HCT116 (cell line): ENCODE measurements around the gene GDPD3. TPM values are rescaled to one million over a fixed set of nuclear protein-coding genes. Genes with fewer than 3 reads are reported as not detected.

ENCODE experiments used
- ATAC-seq: fragments of 200-7000 bp; cut with Tn5 transposase; 2 replicates; pipeline ENCODE4 v1.9.1; 2020; ENCODE audit warnings: mild to moderate bottlenecking, moderate library complexity
- BruUV-seq: library from RNA; stranded (reverse); fragments of 400-500 nt; replicated peaks from 2 replicates; lab custom pipeline; 2021; lab: Mats Ljungman, UMichigan
- CTCF ChIA-PET: fragments of 300-600 bp; sonication (Branson Sonifier 250); formaldehyde crosslinking; loops from one replicate; lab custom pipeline; 2021; ENCODE audit warnings: antibody characterized with exemption; lab: Charles Lee
- POLR2A ChIA-PET: fragments of 300-600, 350-600 bp; sonication (Branson Sonifier 250); formaldehyde crosslinking; loops from one replicate; lab custom pipeline; 2021; ENCODE audit warnings: antibody characterized with exemption; lab: Charles Lee
- RAD21 ChIA-PET, 2 experiments: fragments of 300-600 bp; sonication (Branson Sonifier 250); formaldehyde crosslinking; loops; one replicate each; lab custom pipeline; 2023; ENCODE audit warnings: low total read pairs in 2 of 2; ENCODE audit not compliant: uncharacterized antibody in 2 of 2, unreplicated experiment in 2 of 2, low non-redundant PET in 1 of 2; lab: Charles Lee
- DNase-seq: peaks from one replicate; pipeline ENCODE4 v3.0.0-alpha.2; 2010; ENCODE audit warnings: low read depth, low spot score
- H2AFZ ChIP-seq: fragments of 200-600 bp; shearing (Covaris generic), sonication (generic); 2 replicates; pipeline ENCODE4 v1.6.1; 2017; ENCODE audit warnings: low read depth, mixed run types, mixed read lengths, antibody characterized with exemption, low read length; ENCODE audit not compliant: poor library complexity, severe bottlenecking
- H3K27ac ChIP-seq: 2 replicates; pipeline ENCODE4 v1.5.1; 2012; ENCODE audit warnings: low read depth, low read length
- H3K27me3 ChIP-seq: fragments of 200-600 bp; sonication (generic); 2 replicates; pipeline ENCODE4 v1.6.1; 2016; ENCODE audit warnings: mixed run types, low read length, mixed read lengths; ENCODE audit not compliant: insufficient read depth
- H3K36me3 ChIP-seq, 2 experiments: fragments of 200-500 bp in 1 of 2; fragments of 200-600 bp in 1 of 2; sonication (Bioruptor generic) in 1 of 2; sonication (generic) in 1 of 2; 2 replicates each; pipeline versions ENCODE4 v1.5.1 to v1.6.1; 2014 to 2016; ENCODE audit warnings: low read length in 2 of 2, inconsistent platforms in 1 of 2, mixed read lengths in 1 of 2, mixed run types in 1 of 2; ENCODE audit not compliant: insufficient read depth in 2 of 2, control insufficient read depth in 1 of 2
- H3K4me1 ChIP-seq, 2 experiments: fragments of 200-600 bp in 1 of 2; sonication (generic) in 1 of 2; 2 replicates each; pipeline versions ENCODE4 v1.5.1 to v1.6.1; 2012 to 2017; ENCODE audit warnings: low read length in 2 of 2, inconsistent platforms in 1 of 2, mild to moderate bottlenecking in 1 of 2, mixed read lengths in 1 of 2, mixed run types in 1 of 2, moderate library complexity in 1 of 2; ENCODE audit not compliant: insufficient read depth in 2 of 2, control insufficient read depth in 1 of 2
- H3K4me2 ChIP-seq: fragments of 200-600 bp; sonication (generic); 2 replicates; pipeline ENCODE4 v1.6.1; 2017; ENCODE audit warnings: mixed run types, low read length, mixed read lengths
- H3K4me3 ChIP-seq, 2 experiments: fragments of 200-600 bp in 1 of 2; sonication (generic) in 1 of 2; replicated peaks in 1 of 2; 2 replicates each; pipeline ENCODE4 v1.5.1; 2011 to 2016; ENCODE audit warnings: low read length in 2 of 2, control low read depth in 1 of 2, low read depth in 1 of 2, mild to moderate bottlenecking in 1 of 2, mixed read lengths in 1 of 2, mixed run types in 1 of 2
- H3K79me2 ChIP-seq: fragments of 200-600 bp; sonication (generic); 2 replicates; pipeline ENCODE4 v1.6.1; 2017; ENCODE audit warnings: mild to moderate bottlenecking, mixed run types, low read length, moderate library complexity, mixed read lengths; ENCODE audit not compliant: insufficient read depth
- H3K9ac ChIP-seq: fragments of 200-600 bp; sonication (generic); 2 replicates; pipeline ENCODE4 v1.6.1; 2016; ENCODE audit warnings: low read length, mixed read lengths
- H3K9me2 ChIP-seq: fragments of 200-600 bp; sonication (generic), shearing (Covaris generic); 2 replicates; pipeline ENCODE4 v1.6.1; 2017; ENCODE audit warnings: mixed run types, mild to moderate bottlenecking, moderate library complexity; ENCODE audit not compliant: insufficient read depth
- H3K9me3 ChIP-seq, 2 experiments: fragments of 200-500 bp in 1 of 2; fragments of 200-600 bp in 1 of 2; sonication (Bioruptor generic) in 1 of 2; sonication (generic) in 1 of 2; 2 replicates each; pipeline ENCODE4 v1.6.1; 2014 to 2017; ENCODE audit warnings: low read length in 2 of 2, mixed read lengths in 2 of 2, inconsistent platforms in 1 of 2, low read depth in 1 of 2, mild to moderate bottlenecking in 1 of 2, mixed run types in 1 of 2, moderate library complexity in 1 of 2; ENCODE audit not compliant: control insufficient read depth in 1 of 2, insufficient read depth in 1 of 2
- H4K20me1 ChIP-seq: fragments of 200-600 bp; sonication (generic), shearing (Covaris generic); 2 replicates; pipeline ENCODE4 v1.6.1; 2017; ENCODE audit warnings: mixed run types, mild to moderate bottlenecking, moderate library complexity; ENCODE audit not compliant: insufficient read depth
- POLR2AphosphoS5 ChIP-seq: IDR thresholded peaks from 2 replicates; pipeline ENCODE4 v1.6.1; 2011; ENCODE audit warnings: mild to moderate bottlenecking, low read depth, low read length, moderate library complexity
- intact Hi-C: fragments of 100-400 bp; cut with micrococcal nuclease; formaldehyde crosslinking; loops from 2 replicates; pipeline ENCODE4 v1.10.0; 2022
- total RNA-seq: library from RNA; stranded (reverse); gene quantifications from one replicate; pipeline ENCODE4 v1.2.1, GENCODE V29; 2021; ENCODE audit not compliant: unreplicated experiment
- TF ChIP-seq, protein P1 (sequence below), 3 experiments: fragments of 200-600 bp in 1 of 3; sonication (generic) in 1 of 3; IDR thresholded peaks in 2 of 3; conservative IDR thresholded peaks in 1 of 3; 2 replicates each; pipeline ENCODE4 v1.5.1; 2012 to 2017; ENCODE audit warnings: low read depth in 2 of 3, low read length in 2 of 3, antibody characterized with exemption in 1 of 3, borderline replicate concordance in 1 of 3, control low read depth in 1 of 3, mild to moderate bottlenecking in 1 of 3, mixed read lengths in 1 of 3, mixed run types in 1 of 3, moderate library complexity in 1 of 3; ENCODE audit not compliant: insufficient read depth in 1 of 3

Gene GDPD3
- total RNA-seq, 1 experiment from 2014 or later = 7.0 TPM

DNA sequence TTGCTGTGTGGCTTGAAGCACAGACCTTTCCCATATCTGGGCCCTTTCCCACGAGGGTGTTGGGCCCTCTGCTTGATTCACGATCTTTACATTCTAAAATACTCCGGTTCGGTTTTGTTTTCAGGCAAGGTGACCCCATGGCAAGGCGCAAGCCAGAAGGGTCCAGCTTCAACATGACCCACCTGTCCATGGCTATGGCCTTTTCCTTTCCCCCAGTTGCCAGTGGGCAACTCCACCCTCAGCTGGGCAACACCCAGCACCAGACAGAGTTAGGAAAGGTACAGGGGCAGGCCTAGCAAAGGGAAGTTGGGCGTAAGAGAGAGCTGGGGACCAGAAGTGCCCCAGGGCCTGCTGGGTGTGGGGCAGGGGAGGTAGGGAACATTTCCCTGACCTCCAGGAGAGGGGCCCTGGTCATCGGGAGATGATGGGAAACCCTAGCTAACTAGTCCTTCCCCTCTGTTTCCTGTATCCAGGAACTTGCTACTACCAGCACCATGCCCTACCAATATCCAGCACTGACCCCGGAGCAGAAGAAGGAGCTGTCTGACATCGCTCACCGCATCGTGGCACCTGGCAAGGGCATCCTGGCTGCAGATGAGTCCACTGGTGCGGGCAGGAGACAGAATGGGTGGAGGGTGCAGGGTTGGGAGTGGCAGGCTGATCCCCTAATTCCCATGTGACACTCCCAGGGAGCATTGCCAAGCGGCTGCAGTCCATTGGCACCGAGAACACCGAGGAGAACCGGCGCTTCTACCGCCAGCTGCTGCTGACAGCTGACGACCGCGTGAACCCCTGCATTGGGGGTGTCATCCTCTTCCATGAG is 46.4 kb downstream of the GDPD3 start:
- H3K36me3 ChIP-seq = peaks cover 28 to 57% of the 10 kb centered on the region in 2 experiments
- no TSS peak for BruUV-seq
- intact Hi-C loops = no loop called here
- H3K9me3 ChIP-seq = no peaks in the 10 kb centered on the region
- H4K20me1 ChIP-seq = peaks cover 12% of the 10 kb centered on the region; the same call in 1 of the 2 replicates
- ChIA-PET POLR2A (interaction anchor here (2.7 kb wide), 1 partner anchor 24 kb away, joined by 10 read pairs; the partner anchor contains the start of gene TBX6), RAD21 (interaction anchor here in 1 of 2 experiments (0.6 kb wide), 1 partner anchor 22 kb away, joined by 3 read pairs; no protein-coding TSS in a partner anchor), CTCF (interaction anchor here (4.4 kb wide), 1 partner anchor 25 kb away, joined by 28 read pairs; the partner anchor contains the start of gene TBX6)
- peak; percentile 17 for TF ChIP-seq POLR2AphosphoS5
- TF ChIP-seq, protein P1, sequence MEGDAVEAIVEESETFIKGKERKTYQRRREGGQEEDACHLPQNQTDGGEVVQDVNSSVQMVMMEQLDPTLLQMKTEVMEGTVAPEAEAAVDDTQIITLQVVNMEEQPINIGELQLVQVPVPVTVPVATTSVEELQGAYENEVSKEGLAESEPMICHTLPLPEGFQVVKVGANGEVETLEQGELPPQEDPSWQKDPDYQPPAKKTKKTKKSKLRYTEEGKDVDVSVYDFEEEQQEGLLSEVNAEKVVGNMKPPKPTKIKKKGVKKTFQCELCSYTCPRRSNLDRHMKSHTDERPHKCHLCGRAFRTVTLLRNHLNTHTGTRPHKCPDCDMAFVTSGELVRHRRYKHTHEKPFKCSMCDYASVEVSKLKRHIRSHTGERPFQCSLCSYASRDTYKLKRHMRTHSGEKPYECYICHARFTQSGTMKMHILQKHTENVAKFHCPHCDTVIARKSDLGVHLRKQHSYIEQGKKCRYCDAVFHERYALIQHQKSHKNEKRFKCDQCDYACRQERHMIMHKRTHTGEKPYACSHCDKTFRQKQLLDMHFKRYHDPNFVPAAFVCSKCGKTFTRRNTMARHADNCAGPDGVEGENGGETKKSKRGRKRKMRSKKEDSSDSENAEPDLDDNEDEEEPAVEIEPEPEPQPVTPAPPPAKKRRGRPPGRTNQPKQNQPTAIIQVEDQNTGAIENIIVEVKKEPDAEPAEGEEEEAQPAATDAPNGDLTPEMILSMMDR (IDR thresholded peaks at IDR 0.05 in 2 of 3, conservative IDR thresholded peaks at IDR 0.05 in 1 of 3; ENCODE audit: borderline replicate concordance in 1 of 3, insufficient read depth in 1 of 3, low read depth in 2 of 3, low read length in 2 of 3) = no peak
- peak overlapping the region; percentile 95 for H3K4me2 ChIP-seq
- H3K9ac ChIP-seq = peak overlapping the region; percentile 99
- H3K4me1 ChIP-seq = peaks cover 18 to 42% of the 10 kb centered on the region in 2 experiments
- no peak overlapping the region for H2AFZ ChIP-seq
- ATAC-seq (no peak), DNase-seq (no peak)
- peak overlapping the region; percentile 100 for H3K27ac ChIP-seq
- H3K4me3 ChIP-seq = peak overlapping the region; percentile 98
- no peaks in the 10 kb centered on the region for H3K9me2 ChIP-seq
- no peaks in the 10 kb centered on the region for H3K27me3 ChIP-seq
- H3K79me2 ChIP-seq = peaks cover 61% of the 10 kb centered on the region
